ENCODE measurements around the gene OR6M1.

OR6M1 gene

DNA sequence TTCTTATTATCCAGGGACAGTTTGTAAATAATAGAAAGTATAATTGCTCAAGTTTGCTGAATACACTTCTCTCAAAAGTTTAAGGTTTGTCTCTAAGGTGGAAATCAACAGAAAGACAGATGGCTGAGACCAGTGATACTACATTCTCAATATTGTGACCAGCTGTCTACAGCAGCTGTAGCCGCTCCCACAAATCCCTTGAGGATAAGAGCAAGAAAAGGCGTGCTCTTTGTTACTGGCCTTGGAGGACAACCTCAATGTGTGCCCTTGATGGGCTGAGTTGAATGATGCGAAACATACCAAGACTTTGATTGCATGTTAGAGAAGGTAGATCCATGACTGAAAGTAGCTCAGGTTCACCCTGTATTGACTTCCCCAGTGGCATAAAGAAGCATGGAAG is 6.1 kb downstream of the OR6M1 start:
- no peak for DNase-seq (ENCODE audit: low read depth)
- TF ChIP-seq, protein P1, sequence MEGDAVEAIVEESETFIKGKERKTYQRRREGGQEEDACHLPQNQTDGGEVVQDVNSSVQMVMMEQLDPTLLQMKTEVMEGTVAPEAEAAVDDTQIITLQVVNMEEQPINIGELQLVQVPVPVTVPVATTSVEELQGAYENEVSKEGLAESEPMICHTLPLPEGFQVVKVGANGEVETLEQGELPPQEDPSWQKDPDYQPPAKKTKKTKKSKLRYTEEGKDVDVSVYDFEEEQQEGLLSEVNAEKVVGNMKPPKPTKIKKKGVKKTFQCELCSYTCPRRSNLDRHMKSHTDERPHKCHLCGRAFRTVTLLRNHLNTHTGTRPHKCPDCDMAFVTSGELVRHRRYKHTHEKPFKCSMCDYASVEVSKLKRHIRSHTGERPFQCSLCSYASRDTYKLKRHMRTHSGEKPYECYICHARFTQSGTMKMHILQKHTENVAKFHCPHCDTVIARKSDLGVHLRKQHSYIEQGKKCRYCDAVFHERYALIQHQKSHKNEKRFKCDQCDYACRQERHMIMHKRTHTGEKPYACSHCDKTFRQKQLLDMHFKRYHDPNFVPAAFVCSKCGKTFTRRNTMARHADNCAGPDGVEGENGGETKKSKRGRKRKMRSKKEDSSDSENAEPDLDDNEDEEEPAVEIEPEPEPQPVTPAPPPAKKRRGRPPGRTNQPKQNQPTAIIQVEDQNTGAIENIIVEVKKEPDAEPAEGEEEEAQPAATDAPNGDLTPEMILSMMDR (conservative IDR thresholded peaks at IDR 0.05; ENCODE audit: low read length), result no peak
- no peak overlapping the region for H3K4me3 ChIP-seq (ENCODE audit: low read length)

DNA sequence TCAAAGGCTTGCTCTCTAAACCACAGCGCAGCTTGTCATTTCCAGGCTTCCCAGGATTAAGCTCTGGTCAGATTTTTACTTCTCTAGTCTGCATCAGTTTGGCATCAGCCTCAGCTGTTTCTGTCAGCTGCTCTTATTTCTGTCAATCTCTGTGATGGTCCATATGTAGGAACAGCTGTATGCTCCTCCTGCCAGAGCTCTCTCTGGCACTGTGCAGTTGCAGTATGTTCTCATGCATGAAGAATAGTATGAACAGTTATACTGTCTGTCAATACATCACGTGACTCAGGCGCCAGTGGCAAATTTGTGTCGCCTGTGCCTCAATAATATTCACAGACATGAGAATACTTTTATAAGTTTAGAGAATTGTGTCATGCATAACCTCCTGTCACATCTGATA is 6.7 kb downstream of the OR6M1 start:
- no peak for DNase-seq (ENCODE audit: low read depth)
- TF ChIP-seq, protein P1 (conservative IDR thresholded peaks at IDR 0.05; ENCODE audit: low read length), result no peak
- H3K4me3 ChIP-seq (ENCODE audit: low read length), result no peak overlapping the region

DNA sequence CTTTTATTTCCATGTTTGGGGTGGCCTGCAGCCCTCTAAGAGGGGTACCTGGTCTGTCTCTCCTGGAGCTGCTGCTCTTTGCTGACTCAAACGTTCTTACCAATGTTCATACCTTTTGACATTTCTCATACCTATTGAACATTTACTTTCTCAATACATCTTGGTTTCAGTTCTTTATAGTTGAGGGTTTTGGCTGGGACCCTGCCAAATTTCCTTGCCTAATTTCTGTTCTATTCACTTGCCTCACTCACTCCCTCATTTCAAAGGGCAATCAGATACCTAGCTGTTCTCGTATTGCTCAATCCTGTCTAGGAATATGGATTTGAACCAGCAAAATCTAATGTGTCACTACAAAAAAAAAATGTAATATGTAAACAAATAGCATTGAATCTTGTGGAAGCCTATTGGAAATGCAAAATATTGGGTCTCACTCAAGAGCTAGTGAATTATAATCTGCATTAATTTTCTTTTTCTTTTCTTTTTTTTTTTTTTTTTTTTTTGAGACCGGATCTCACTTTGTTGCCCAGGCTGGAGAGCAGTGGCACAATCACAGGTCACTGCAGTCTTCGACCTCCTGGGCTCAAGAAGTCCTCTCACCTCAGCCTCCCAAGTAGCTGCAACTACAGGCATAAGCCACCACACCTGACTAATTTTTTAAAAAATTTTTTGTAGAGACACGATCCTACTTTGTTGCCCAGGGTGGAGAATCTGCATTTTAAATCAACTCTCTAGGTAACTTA is 7.5 kb downstream of the OR6M1 start:
- TF ChIP-seq, protein P1 (conservative IDR thresholded peaks at IDR 0.05; ENCODE audit: low read length), result no peak
- DNase-seq (ENCODE audit: low read depth), result no peak
- no peak overlapping the region for H3K4me3 ChIP-seq (ENCODE audit: low read length)

DNA sequence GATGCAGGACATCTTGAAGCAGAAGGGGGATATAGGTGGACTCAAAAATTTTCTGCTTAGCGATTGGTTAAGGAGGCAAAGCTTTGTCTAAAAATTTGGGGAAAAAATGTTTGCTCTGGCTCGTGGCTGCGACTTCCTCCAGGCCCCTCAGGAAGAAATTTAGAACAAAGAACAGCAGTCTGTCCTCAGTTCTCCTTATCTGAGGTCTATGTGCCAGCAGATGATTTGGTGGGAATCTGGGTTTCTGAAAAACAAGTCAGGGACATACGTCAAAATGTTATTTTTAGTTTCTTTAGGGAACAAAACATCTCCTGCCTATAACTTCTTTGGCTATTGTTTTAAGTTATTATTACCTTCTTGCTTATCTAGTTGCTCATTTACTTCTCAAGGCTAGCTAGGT is 8.1 kb downstream of the OR6M1 start:
- TF ChIP-seq, protein P1 (conservative IDR thresholded peaks at IDR 0.05; ENCODE audit: low read length), result no peak
- H3K4me3 ChIP-seq (ENCODE audit: low read length), result no peak overlapping the region
- DNase-seq (ENCODE audit: low read depth), result no peak

DNA sequence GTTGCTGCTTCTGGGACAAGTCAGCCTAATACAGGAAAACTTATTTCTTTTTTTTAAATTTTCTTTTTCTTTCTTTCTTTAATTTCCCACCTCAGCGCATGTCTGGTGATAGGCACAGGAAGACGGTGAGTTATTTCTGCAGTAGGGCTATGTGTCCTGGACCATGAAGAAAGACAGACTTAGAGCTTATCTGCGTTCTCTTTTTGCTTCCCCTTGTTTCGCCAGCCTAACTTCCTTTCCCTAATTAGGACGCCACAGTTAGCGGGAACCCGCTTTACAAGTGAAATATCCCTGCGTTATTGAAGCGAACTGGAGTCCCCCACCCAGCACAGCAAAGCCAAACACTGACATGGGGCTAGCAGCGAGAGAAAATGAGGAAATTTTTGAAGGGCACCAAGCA is 8.6 kb downstream of the OR6M1 start:
- no peak for DNase-seq (ENCODE audit: low read depth)
- H3K4me3 ChIP-seq (ENCODE audit: low read length), result no peak overlapping the region
- TF ChIP-seq, protein P1 (conservative IDR thresholded peaks at IDR 0.05; ENCODE audit: low read length), result no peak

DNA sequence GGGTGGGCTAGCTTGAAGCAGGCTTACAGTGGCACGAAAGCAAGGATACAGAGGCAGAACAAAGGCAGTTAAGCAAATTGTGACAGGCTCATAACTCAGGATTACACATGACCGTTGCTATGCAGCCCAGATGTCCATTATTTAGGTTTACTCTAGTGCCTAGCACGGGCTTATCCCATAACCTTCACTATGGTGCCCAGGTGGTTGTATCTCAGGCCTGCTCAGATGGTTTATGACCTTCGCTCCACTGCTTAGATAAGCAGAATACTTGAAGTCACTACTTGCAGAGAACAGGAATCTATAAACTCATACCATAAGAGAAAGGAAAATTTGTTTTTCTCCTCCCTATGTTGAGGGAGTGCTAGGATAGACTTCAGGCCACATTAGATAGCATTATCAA is 9.0 kb downstream of the OR6M1 start:
- no peak for DNase-seq (ENCODE audit: low read depth)
- TF ChIP-seq, protein P1 (conservative IDR thresholded peaks at IDR 0.05; ENCODE audit: low read length), result no peak
- no peak overlapping the region for H3K4me3 ChIP-seq (ENCODE audit: low read length)

DNA sequence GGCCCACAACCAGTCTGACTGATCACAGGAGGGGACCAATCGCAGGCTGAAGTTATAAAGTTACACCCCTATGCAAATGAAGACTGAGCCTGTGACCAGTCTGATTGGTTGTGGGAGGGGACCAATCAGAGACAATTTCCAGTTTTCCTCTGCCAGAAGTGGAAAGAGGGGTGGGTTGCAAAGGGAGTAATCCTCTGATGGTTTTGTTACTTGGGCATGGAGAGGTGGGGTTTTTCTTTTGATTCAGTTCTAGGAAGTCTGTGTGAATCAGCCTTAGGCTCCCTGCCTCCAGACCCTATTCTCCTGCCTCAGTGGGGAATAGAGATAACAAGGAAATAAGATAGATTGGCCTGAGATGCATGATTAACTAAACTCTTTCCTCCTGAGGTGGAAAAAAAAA is 9.9 kb downstream of the OR6M1 start:
- TF ChIP-seq, protein P1 (conservative IDR thresholded peaks at IDR 0.05; ENCODE audit: low read length), result no peak
- no peak overlapping the region for H3K4me3 ChIP-seq (ENCODE audit: low read length)
- no peak for DNase-seq (ENCODE audit: low read depth)
